ENCODE results near the gene HNRNPM.
"Not testable (repeated sequence)": the region's sequence is repeated elsewhere in the genome, so short reads cannot be mapped to it uniquely, and the experiment has no call there.

The HNRNPM gene

GRCh38 chr19:8514505-8515009 is 69.8 kb downstream of the HNRNPM start:
- H3K9me3 ChIP-seq (ENCODE audit: insufficient read depth, low read depth, low read length); H3K4me1 ChIP-seq (ENCODE audit: insufficient read depth, low read length); H3K36me3 ChIP-seq (ENCODE audit: insufficient read depth, low read length); H3K27me3 ChIP-seq (ENCODE audit: insufficient read depth, low read length): not testable (repeated sequence)
- Histone ChIP-seq H3K4me3 (ENCODE audit: low read length) (peak overlapping the region; percentile 89), H3K27ac (ENCODE audit: low read depth, low read length) (peak overlapping the region; percentile 98; the same call in 1 of the 2 replicates), H3K9ac (ENCODE audit: low read depth, low read length) (peak overlapping the region; percentile 95)
- 90% methylated on average over 21 of the region's 21 CpGs for WGBS

DNA sequence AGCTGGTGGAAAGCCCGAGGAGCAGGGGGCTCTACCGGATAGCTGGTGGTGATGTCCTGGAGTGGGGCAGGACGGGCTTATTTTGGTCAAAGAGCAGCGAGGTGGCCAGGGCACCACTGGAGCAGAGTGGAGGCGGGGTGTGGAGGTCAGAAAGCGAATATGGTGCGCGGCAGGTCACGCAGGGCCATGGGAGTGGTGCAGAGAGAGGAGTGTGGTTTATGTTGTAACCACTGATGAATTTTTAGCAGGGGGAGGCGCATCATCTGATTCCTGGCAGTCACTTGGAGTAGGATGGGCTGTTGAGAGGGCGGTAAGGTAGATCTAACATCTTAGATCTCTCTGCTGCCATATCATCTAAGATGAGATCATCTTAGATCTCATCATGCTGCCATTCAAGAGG is 70.5 kb downstream of the HNRNPM start:
- H3K4me1 ChIP-seq (ENCODE audit: insufficient read depth, low read length) = no peaks in the 10 kb centered on the region
- 93% methylated on average over 10 of the region's 11 CpGs for WGBS
- no peak overlapping the region for H3K27ac ChIP-seq (ENCODE audit: low read depth, low read length)
- no peak overlapping the region for H3K9ac ChIP-seq (ENCODE audit: low read depth, low read length)
- no peak overlapping the region for H3K4me3 ChIP-seq (ENCODE audit: low read length)
- no peaks in the 10 kb centered on the region for H3K9me3 ChIP-seq (ENCODE audit: insufficient read depth, low read depth, low read length)
- H3K27me3 ChIP-seq (ENCODE audit: insufficient read depth, low read length) = no peaks in the 10 kb centered on the region
- peaks cover 4% of the 10 kb centered on the region; the same call in 1 of the 2 replicates for H3K36me3 ChIP-seq (ENCODE audit: insufficient read depth, low read length)

GRCh38 chr19:8517551-8518442 is 73.0 kb downstream of the HNRNPM start:
- WGBS = 78% methylated on average over 10 of the region's 10 CpGs
- Histone ChIP-seq H3K9ac (ENCODE audit: low read depth, low read length) (no peak overlapping the region), H3K27me3 (ENCODE audit: insufficient read depth, low read length) (no peaks in the 10 kb centered on the region), H3K36me3 (ENCODE audit: insufficient read depth, low read length) (no peaks in the 10 kb centered on the region), H3K4me3 (ENCODE audit: low read length) (no peak overlapping the region), H3K27ac (ENCODE audit: low read depth, low read length) (no peak overlapping the region), H3K4me1 (ENCODE audit: insufficient read depth, low read length) (no peaks in the 10 kb centered on the region), H3K9me3 (ENCODE audit: insufficient read depth, low read depth, low read length) (no peaks in the 10 kb centered on the region)

GRCh38 chr19:8518536-8518935 is 73.8 kb downstream of the HNRNPM start:
- H3K9ac ChIP-seq (ENCODE audit: low read depth, low read length) = no peak overlapping the region
- no peak overlapping the region for H3K4me3 ChIP-seq (ENCODE audit: low read length)
- no peaks in the 10 kb centered on the region for H3K36me3 ChIP-seq (ENCODE audit: insufficient read depth, low read length)
- H3K27me3 ChIP-seq (ENCODE audit: insufficient read depth, low read length) = no peaks in the 10 kb centered on the region
- H3K9me3 ChIP-seq (ENCODE audit: insufficient read depth, low read depth, low read length) = no peaks in the 10 kb centered on the region
- H3K27ac ChIP-seq (ENCODE audit: low read depth, low read length) = no peak overlapping the region
- WGBS = 89% methylated on average over 11 of the region's 11 CpGs
- H3K4me1 ChIP-seq (ENCODE audit: insufficient read depth, low read length) = no peaks in the 10 kb centered on the region

- WGBS = 95% methylated on average over 6 of the region's 6 CpGs
- H3K4me1 ChIP-seq (ENCODE audit: insufficient read depth, low read length) = no peaks in the 10 kb centered on the region
- H3K27me3 ChIP-seq (ENCODE audit: insufficient read depth, low read length) = no peaks in the 10 kb centered on the region
- no peaks in the 10 kb centered on the region for H3K36me3 ChIP-seq (ENCODE audit: insufficient read depth, low read length)
- H3K9ac ChIP-seq (ENCODE audit: low read depth, low read length) = no peak overlapping the region
- H3K9me3 ChIP-seq (ENCODE audit: insufficient read depth, low read depth, low read length) = no peaks in the 10 kb centered on the region
- H3K27ac ChIP-seq (ENCODE audit: low read depth, low read length) = no peak overlapping the region
- H3K4me3 ChIP-seq (ENCODE audit: low read length) = no peak overlapping the region
These were observed 74.6 kb downstream of the HNRNPM start for GRCh38 chr19:8519388-8519787.

GRCh38 chr19:8525401-8525684 is 80.6 kb downstream of the HNRNPM start:
- Histone ChIP-seq H3K9me3 (ENCODE audit: insufficient read depth, low read depth, low read length) (no peaks in the 10 kb centered on the region), H3K4me1 (ENCODE audit: insufficient read depth, low read length) (no peaks in the 10 kb centered on the region), H3K27ac (ENCODE audit: low read depth, low read length) (no peak overlapping the region), H3K27me3 (ENCODE audit: insufficient read depth, low read length) (no peaks in the 10 kb centered on the region), H3K36me3 (ENCODE audit: insufficient read depth, low read length) (no peaks in the 10 kb centered on the region), H3K9ac (ENCODE audit: low read depth, low read length) (no peak overlapping the region), H3K4me3 (ENCODE audit: low read length) (peak overlapping the region; percentile 2; the same call in 1 of the 2 replicates)
- WGBS = 1% methylated on average over 15 of the region's 15 CpGs

DNA sequence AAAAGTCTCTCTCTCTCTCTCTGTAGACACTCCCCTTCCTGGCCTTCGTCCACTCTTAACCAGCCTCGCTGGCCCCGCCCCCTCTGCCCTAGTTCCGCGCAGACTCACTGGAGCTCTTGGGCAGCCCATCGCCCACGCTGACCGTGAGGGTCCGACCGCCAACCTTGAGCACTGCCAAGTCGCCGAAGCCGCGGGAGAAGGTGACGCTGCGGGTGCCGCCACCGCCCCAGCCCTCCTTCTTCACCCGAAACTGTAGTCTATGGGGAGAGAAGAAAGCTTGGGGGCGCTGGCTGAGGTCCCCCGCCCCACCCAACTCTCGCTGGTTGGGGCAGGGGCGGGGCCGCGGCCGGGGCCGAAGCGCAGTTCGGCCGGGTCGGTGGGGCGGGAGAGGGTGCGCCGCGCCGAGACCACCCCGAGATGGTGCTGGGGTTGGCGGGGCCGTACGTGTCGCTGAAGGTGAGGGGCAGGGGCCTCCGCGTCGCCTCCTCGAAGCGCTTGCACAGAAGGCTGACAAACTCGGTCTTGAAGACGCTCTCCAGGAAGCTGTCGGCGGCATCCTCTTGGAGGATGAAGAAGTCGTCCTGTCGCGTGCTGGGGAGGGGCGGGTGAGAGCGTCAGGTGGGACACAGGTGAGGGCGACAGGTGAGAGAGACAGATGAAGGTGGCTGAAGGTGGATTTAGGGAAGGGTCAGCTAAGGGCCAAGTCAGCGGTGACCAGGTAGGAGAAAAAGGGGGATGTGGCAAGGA is 81.7 kb downstream of the HNRNPM start:
- peak overlapping the region; percentile 88 for H3K27ac ChIP-seq (ENCODE audit: low read depth, low read length)
- 3% methylated on average over 54 of the region's 57 CpGs for WGBS
- H3K4me1 ChIP-seq (ENCODE audit: insufficient read depth, low read length) = no peaks in the 10 kb centered on the region
- H3K27me3 ChIP-seq (ENCODE audit: insufficient read depth, low read length) = no peaks in the 10 kb centered on the region
- peak overlapping the region; percentile 81 for H3K9ac ChIP-seq (ENCODE audit: low read depth, low read length)
- H3K9me3 ChIP-seq (ENCODE audit: insufficient read depth, low read depth, low read length) = no peaks in the 10 kb centered on the region
- no peaks in the 10 kb centered on the region for H3K36me3 ChIP-seq (ENCODE audit: insufficient read depth, low read length)
- H3K4me3 ChIP-seq (ENCODE audit: low read length) = peak overlapping the region; percentile 71

- 96% methylated on average over 3 of the region's 4 CpGs for WGBS
These were observed 83.7 kb downstream of the HNRNPM start for GRCh38 chr19:8528500-8528899.

GRCh38 chr19:8529369-8530006 is 84.7 kb downstream of the HNRNPM start:
- H3K9me3 ChIP-seq (ENCODE audit: insufficient read depth, low read depth, low read length) = no peaks in the 10 kb centered on the region
- WGBS = 93% methylated on average over 4 of the region's 4 CpGs
- H3K4me3 ChIP-seq (ENCODE audit: low read length) = no peak overlapping the region
- no peaks in the 10 kb centered on the region for H3K27me3 ChIP-seq (ENCODE audit: insufficient read depth, low read length)
- H3K9ac ChIP-seq (ENCODE audit: low read depth, low read length) = no peak overlapping the region
- no peaks in the 10 kb centered on the region for H3K4me1 ChIP-seq (ENCODE audit: insufficient read depth, low read length)
- no peaks in the 10 kb centered on the region for H3K36me3 ChIP-seq (ENCODE audit: insufficient read depth, low read length)
- no peak overlapping the region for H3K27ac ChIP-seq (ENCODE audit: low read depth, low read length)

More at GRCh38 chr19:8528500-8528899, 83.7 kb downstream of the HNRNPM start:
- H3K27ac ChIP-seq (ENCODE audit: low read depth, low read length) = no peak overlapping the region
- H3K9ac ChIP-seq (ENCODE audit: low read depth, low read length) = no peak overlapping the region
- H3K4me1 ChIP-seq (ENCODE audit: insufficient read depth, low read length) = no peaks in the 10 kb centered on the region
- no peaks in the 10 kb centered on the region for H3K9me3 ChIP-seq (ENCODE audit: insufficient read depth, low read depth, low read length)
- no peak overlapping the region for H3K4me3 ChIP-seq (ENCODE audit: low read length)
- H3K36me3 ChIP-seq (ENCODE audit: insufficient read depth, low read length) = no peaks in the 10 kb centered on the region
- H3K27me3 ChIP-seq (ENCODE audit: insufficient read depth, low read length) = no peaks in the 10 kb centered on the region

- H3K27ac ChIP-seq (ENCODE audit: low read depth, low read length) = no peak overlapping the region
- WGBS = 94% methylated on average over 35 of the region's 35 CpGs
- H3K9me3 ChIP-seq (ENCODE audit: insufficient read depth, low read depth, low read length) = no peaks in the 10 kb centered on the region
- H3K4me3 ChIP-seq (ENCODE audit: low read length) = no peak overlapping the region
- H3K4me1 ChIP-seq (ENCODE audit: insufficient read depth, low read length) = no peaks in the 10 kb centered on the region
- 0 out of 2 replicates have a peak overlapping the region, but pooled peaks have one; percentile 1 for H3K9ac ChIP-seq (ENCODE audit: low read depth, low read length)
- no peaks in the 10 kb centered on the region for H3K36me3 ChIP-seq (ENCODE audit: insufficient read depth, low read length)
- H3K27me3 ChIP-seq (ENCODE audit: insufficient read depth, low read length) = no peaks in the 10 kb centered on the region
These were observed 85.4 kb downstream of the HNRNPM start for GRCh38 chr19:8530061-8530679.

Data from HUES64 (cell line).